ENCODE data around the gene RLN3.

DNA sequence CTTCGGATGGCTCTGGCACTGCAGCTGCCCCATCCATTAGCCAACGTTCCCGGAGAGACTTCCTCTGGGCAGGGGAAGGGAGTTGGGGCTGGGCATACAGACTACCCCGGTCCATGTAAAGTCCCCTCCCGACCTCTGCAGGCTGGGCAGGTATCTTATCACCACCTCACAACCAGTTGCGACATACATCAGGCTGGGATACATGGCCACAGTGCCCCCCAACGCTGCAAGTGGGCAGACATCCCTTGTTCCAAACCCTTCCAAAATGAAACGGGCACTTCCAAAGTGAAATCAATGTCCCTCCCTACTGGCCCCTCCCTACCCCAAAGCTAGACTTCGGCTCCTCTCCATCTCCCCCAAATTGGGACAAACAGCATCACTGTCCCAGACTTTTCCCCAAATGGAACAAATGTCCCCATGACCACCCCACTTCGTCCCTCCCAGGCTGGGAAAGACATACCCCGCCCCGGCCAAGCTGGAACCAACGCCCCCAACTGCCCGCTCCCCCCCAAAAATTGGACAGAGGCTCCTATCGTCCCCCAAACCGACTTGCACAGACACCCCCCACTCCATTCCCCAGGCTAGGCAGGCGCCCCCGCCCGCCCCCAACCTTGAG lies 28.9 kb downstream of the RLN3 start:
- TF ChIP-seq POLR2A (IDR thresholded peaks at IDR 0.05; ENCODE audit: low read length): no peak
- no peak for TF ChIP-seq GATA1 (IDR thresholded peaks at IDR 0.05; ENCODE audit: low read depth, low read length)

All from erythroblast (primary cell).